OCI-LY7 (cell line): Measurements from ENCODE around the gene SLC37A2.

Experiments used
- EZH2phosphoT487 ChIP-seq: fragments of 200-600 bp; sonication (generic); IDR thresholded peaks from 2 replicates; pipeline ENCODE4 v1.6.1; 2018; ENCODE audit warnings: low read depth, borderline replicate concordance, mild to moderate bottlenecking, mixed run types, antibody characterized with exemption, low read length, moderate library complexity, mixed read lengths
- TF ChIP-seq, protein P1 (sequence below): fragments of 200-600 bp; sonication (generic); conservative IDR thresholded peaks from 2 replicates; pipeline ENCODE4 v1.5.1; 2014; ENCODE audit warnings: mild to moderate bottlenecking, antibody characterized with exemption, low read length, moderate library complexity, mixed read lengths

DNA sequence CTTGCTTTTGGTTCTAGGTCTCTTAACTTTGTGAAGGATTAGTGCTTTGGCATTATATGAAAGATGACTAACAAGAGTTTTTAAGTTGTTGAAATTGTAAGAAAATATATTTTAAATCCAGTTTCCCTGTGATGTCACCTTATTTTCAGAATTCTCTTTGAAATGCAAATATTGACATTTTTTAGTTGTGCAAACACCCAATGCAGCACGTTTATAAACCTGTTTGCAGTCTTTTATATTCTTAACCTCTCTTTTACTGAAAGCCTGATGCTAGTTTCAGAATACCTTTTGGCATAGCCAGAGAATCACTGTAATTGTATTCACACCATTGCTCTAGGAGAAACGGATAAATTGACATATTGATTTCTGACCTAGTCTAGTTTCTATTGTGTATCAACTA is 42.8 kb upstream of the SLC37A2 start:
- TF ChIP-seq, protein P1, sequence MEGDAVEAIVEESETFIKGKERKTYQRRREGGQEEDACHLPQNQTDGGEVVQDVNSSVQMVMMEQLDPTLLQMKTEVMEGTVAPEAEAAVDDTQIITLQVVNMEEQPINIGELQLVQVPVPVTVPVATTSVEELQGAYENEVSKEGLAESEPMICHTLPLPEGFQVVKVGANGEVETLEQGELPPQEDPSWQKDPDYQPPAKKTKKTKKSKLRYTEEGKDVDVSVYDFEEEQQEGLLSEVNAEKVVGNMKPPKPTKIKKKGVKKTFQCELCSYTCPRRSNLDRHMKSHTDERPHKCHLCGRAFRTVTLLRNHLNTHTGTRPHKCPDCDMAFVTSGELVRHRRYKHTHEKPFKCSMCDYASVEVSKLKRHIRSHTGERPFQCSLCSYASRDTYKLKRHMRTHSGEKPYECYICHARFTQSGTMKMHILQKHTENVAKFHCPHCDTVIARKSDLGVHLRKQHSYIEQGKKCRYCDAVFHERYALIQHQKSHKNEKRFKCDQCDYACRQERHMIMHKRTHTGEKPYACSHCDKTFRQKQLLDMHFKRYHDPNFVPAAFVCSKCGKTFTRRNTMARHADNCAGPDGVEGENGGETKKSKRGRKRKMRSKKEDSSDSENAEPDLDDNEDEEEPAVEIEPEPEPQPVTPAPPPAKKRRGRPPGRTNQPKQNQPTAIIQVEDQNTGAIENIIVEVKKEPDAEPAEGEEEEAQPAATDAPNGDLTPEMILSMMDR, result no peak
- TF ChIP-seq EZH2phosphoT487, result no peak
